ENCODE results near the gene MGAT4C. TPM values are rescaled to one million over a fixed set of nuclear protein-coding genes. Genes with fewer than 3 reads are reported as not detected.

MGAT4C gene
- total RNA-seq, 1 donor from 2014 or later = 0.53 TPM

DNA sequence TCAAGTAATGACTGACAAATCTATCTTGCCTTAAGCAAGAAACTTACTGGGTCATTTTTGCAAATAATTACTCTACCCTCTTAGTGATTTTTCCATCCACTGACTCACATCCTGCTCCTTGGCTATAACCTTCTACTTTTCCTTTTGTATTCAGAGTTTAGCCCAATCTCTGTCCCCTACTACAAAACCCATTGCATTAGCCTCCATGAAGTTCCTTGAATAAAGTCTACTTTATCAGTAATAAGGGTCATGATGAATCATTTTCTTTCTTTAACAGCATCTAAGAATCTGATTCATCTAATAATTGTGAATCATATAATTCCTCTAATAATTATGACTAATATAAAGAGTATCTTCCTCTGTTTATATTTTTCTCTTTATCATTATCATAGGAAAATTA, 249.5 kb downstream of the MGAT4C start:
- Mint-ChIP-seq H3K4me1 (ENCODE audit: low read depth) (no peaks in the 10 kb centered on the region), H3K27me3 (no peaks in the 10 kb centered on the region), H3K36me3 (ENCODE audit: insufficient read depth) (no peaks in the 10 kb centered on the region), H3K27ac (no peak overlapping the region), H3K9me3 (ENCODE audit: low read depth) (peaks cover 4% of the 10 kb centered on the region), H3K4me3 (ENCODE audit: low read depth) (no peak overlapping the region)
- TF ChIP-seq, protein P1, sequence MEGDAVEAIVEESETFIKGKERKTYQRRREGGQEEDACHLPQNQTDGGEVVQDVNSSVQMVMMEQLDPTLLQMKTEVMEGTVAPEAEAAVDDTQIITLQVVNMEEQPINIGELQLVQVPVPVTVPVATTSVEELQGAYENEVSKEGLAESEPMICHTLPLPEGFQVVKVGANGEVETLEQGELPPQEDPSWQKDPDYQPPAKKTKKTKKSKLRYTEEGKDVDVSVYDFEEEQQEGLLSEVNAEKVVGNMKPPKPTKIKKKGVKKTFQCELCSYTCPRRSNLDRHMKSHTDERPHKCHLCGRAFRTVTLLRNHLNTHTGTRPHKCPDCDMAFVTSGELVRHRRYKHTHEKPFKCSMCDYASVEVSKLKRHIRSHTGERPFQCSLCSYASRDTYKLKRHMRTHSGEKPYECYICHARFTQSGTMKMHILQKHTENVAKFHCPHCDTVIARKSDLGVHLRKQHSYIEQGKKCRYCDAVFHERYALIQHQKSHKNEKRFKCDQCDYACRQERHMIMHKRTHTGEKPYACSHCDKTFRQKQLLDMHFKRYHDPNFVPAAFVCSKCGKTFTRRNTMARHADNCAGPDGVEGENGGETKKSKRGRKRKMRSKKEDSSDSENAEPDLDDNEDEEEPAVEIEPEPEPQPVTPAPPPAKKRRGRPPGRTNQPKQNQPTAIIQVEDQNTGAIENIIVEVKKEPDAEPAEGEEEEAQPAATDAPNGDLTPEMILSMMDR (IDR thresholded peaks at IDR 0.05; ENCODE audit: unreplicated experiment) = no peak
- DNase-seq (ENCODE audit: low spot score, unreplicated experiment) = no peak

DNA sequence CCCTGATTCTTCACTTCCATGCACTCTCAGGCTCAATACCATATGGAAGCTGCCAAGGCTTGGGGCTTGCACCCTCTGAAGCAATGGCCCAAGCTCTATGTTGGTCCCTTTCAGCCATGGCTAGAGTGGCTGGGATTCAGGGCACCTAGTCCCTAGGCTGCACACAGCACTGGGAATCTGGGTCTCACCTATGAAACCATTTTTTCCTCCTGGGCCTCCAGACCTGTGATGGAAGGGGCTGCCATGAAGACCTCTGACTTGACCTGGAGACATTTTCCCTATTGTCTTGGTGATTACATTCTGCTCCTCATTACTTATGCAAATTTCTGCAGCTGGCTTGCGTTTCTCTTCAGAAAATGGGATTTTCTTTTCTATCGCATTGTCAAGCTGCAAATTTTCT, 258.1 kb downstream of the MGAT4C start:
- DNase-seq (ENCODE audit: low spot score, unreplicated experiment) = no peak
- Mint-ChIP-seq H3K36me3 (ENCODE audit: insufficient read depth) (peaks cover 4% of the 10 kb centered on the region), H3K27me3 (no peaks in the 10 kb centered on the region), H3K27ac (no peak overlapping the region), H3K9me3 (ENCODE audit: low read depth) (peaks cover 32% of the 10 kb centered on the region), H3K4me1 (ENCODE audit: low read depth) (no peaks in the 10 kb centered on the region), H3K4me3 (ENCODE audit: low read depth) (no peak overlapping the region)
- TF ChIP-seq, protein P1 (IDR thresholded peaks at IDR 0.05; ENCODE audit: unreplicated experiment) = no peak

- Mint-ChIP-seq H3K27ac (no peak overlapping the region), H3K27me3 (no peaks in the 10 kb centered on the region), H3K4me3 (ENCODE audit: low read depth) (no peak overlapping the region), H3K4me1 (ENCODE audit: low read depth) (no peaks in the 10 kb centered on the region), H3K36me3 (ENCODE audit: insufficient read depth) (peaks cover 4% of the 10 kb centered on the region), H3K9me3 (ENCODE audit: low read depth) (peaks cover 43% of the 10 kb centered on the region)
- TF ChIP-seq, protein P1 (IDR thresholded peaks at IDR 0.05; ENCODE audit: unreplicated experiment) = no peak
- DNase-seq (ENCODE audit: low spot score, unreplicated experiment) = no peak
Measured at GRCh38 chr12:85996280-85996679, 259.9 kb downstream of the MGAT4C start.

- peaks cover 4% of the 10 kb centered on the region for H3K36me3 Mint-ChIP-seq (ENCODE audit: insufficient read depth)
- H3K4me1 Mint-ChIP-seq (ENCODE audit: low read depth) = no peaks in the 10 kb centered on the region
- H3K27me3 Mint-ChIP-seq = no peaks in the 10 kb centered on the region
- H3K27ac Mint-ChIP-seq = no peak overlapping the region
- DNase-seq (ENCODE audit: low spot score, unreplicated experiment) = no peak
- no peak overlapping the region for H3K4me3 Mint-ChIP-seq (ENCODE audit: low read depth)
- TF ChIP-seq, protein P1 (IDR thresholded peaks at IDR 0.05; ENCODE audit: unreplicated experiment) = no peak
- H3K9me3 Mint-ChIP-seq (ENCODE audit: low read depth) = peaks cover 39% of the 10 kb centered on the region
Measured at GRCh38 chr12:85993746-85994145, 262.4 kb downstream of the MGAT4C start.

DNA sequence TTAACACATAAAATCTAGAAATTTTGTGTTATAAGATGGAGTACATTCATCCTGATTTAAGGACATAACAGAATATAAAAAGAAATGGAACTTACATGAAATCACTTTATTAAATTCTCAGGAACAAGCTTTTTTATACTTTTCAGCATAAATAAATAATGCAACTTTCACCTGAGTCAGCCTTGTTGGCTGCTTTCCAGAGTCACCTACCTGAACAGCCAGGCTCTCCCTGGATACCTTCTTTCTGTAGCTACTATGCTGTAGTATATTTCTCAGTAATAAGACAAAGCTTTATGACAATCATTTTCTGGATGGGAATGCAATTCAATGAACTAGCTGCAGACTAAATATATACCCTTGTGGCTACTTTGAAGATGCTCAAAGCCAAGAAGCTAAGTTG, 270.2 kb downstream of the MGAT4C start:
- TF ChIP-seq, protein P1 (IDR thresholded peaks at IDR 0.05; ENCODE audit: unreplicated experiment) = no peak
- H3K27me3 Mint-ChIP-seq = no peaks in the 10 kb centered on the region
- no peak overlapping the region for H3K4me3 Mint-ChIP-seq (ENCODE audit: low read depth)
- H3K9me3 Mint-ChIP-seq (ENCODE audit: low read depth) = peaks cover 3% of the 10 kb centered on the region
- no peak for DNase-seq (ENCODE audit: low spot score, unreplicated experiment)
- H3K36me3 Mint-ChIP-seq (ENCODE audit: insufficient read depth) = no peaks in the 10 kb centered on the region
- no peak overlapping the region for H3K27ac Mint-ChIP-seq
- no peaks in the 10 kb centered on the region for H3K4me1 Mint-ChIP-seq (ENCODE audit: low read depth)

Measured in progenitor cell of endocrine pancreas (in vitro differentiated cells).